ENCODE measurements around the gene PHF13.
"Not testable (repeated sequence)": the region's sequence is repeated elsewhere in the genome, so short reads cannot be mapped to it uniquely, and the experiment has no call there.

The PHF13 gene

DNA sequence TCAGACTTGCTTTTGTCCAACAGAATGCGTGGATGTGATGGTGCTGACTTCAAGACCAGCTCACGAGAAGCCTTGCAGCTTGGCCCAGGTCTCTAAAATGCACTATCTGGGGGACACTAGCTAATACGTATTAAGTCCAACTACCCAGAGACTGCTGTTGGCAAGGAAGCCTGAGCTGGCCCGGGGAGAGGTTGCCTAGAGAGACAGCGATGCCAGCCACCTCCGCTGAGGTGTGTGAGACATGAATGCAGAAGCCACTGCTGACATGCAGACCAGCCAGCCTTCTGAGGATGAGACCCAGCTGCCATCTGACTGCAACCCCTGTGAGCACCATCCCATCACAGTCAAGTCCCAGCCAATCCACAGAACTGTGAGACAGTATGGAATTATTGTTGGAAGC, 43.6 kb downstream of the PHF13 start:
- no peak for DNase-seq (ENCODE audit: low read depth, low spot score)
- H3K4me3 ChIP-seq (ENCODE audit: low read depth, low read length), result no peak overlapping the region
- TF ChIP-seq, protein P1, sequence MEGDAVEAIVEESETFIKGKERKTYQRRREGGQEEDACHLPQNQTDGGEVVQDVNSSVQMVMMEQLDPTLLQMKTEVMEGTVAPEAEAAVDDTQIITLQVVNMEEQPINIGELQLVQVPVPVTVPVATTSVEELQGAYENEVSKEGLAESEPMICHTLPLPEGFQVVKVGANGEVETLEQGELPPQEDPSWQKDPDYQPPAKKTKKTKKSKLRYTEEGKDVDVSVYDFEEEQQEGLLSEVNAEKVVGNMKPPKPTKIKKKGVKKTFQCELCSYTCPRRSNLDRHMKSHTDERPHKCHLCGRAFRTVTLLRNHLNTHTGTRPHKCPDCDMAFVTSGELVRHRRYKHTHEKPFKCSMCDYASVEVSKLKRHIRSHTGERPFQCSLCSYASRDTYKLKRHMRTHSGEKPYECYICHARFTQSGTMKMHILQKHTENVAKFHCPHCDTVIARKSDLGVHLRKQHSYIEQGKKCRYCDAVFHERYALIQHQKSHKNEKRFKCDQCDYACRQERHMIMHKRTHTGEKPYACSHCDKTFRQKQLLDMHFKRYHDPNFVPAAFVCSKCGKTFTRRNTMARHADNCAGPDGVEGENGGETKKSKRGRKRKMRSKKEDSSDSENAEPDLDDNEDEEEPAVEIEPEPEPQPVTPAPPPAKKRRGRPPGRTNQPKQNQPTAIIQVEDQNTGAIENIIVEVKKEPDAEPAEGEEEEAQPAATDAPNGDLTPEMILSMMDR (IDR thresholded peaks at IDR 0.05; ENCODE audit: insufficient read depth, low read length, missing control alignments), result no peak
- CTCF ChIA-PET, result interaction anchor here (1.5 to 5.4 kb wide), 2 partner anchors 10 to 16 kb away, joined by 4 to 49 read pairs; no protein-coding TSS in a partner anchor
- POLR2A ChIA-PET, result no interaction called here

DNA sequence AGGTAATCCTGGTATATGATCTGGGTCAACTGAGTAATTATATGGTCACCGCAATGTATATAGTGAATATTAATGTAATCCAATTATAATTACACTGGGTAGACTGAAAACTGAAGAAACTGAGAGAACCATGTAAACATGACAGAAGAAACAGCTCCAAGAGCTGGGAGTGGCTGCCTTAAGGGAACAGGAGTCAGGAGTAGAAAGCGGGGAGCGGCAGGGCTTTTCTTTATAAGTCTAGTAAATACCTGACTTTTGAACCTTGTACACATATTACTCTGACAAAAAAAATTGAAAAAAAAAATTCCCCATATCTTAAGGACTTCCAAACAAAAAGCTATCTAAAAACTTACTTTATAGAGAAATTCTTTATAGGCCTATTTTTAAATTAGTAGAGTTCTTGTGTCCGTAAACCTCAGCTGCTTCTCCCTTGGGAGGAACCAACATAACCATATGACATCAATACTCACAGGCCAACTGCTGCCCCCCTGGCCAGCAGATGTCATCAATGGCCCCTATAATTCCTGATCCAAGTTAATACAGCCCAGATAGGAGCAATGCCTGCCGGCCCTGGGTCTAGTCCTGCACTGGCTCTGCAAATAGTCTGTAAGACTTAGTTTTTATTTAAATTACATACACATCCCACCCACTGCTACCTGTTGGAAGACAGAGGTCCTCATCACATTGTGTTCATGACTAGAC, 45.0 kb downstream of the PHF13 start:
- no peak overlapping the region for H3K4me3 ChIP-seq (ENCODE audit: low read depth, low read length)
- ChIA-PET POLR2A (no interaction called here), CTCF (interaction anchor here (0.7 to 5.4 kb wide), 6 partner anchors 11 to 169 kb away, joined by 3 to 49 read pairs (median 3); partner anchors contain the start of gene TAS1R1)
- no peak for DNase-seq (ENCODE audit: low read depth, low spot score)
- TF ChIP-seq, protein P1 (IDR thresholded peaks at IDR 0.05; ENCODE audit: insufficient read depth, low read length, missing control alignments), result no peak

DNA sequence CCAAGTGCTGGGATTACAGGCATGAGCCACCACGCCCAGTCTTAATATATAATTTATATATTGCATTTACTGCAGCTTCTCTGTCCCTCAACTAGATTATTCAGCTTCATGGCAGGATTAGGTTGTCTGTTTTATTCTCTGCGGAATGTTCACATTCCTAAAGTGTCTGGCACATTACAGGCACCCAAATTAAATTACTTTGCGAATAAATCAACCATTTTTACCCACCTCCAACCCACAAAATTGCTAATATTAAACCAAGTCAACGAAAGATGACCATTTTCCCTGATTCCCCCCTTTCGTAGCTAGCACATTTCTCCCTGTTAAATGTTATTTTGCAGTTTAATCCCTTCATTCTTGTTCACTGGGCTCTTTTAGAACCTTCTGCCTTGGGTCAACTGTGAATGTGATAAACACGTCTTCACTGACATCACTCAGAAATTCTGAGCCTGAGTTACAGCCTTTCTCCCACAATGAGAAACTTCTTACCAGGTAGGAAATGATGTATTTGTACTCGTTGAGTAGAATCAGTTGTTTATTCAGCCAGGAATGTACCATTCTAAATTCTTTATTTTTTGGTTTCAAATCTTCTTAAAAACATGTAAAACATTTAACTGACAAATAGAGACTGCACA, 47.0 kb downstream of the PHF13 start:
- H3K4me3 ChIP-seq (ENCODE audit: low read depth, low read length), result no peak overlapping the region
- POLR2A ChIA-PET, result no interaction called here
- TF ChIP-seq, protein P1 (IDR thresholded peaks at IDR 0.05; ENCODE audit: insufficient read depth, low read length, missing control alignments), result no peak
- no peak for DNase-seq (ENCODE audit: low read depth, low spot score)
- CTCF ChIA-PET, result interaction anchor here (1.1 to 1.5 kb wide), 2 partner anchors 12 to 14 kb away, joined by 4 read pairs; no protein-coding TSS in a partner anchor

DNA sequence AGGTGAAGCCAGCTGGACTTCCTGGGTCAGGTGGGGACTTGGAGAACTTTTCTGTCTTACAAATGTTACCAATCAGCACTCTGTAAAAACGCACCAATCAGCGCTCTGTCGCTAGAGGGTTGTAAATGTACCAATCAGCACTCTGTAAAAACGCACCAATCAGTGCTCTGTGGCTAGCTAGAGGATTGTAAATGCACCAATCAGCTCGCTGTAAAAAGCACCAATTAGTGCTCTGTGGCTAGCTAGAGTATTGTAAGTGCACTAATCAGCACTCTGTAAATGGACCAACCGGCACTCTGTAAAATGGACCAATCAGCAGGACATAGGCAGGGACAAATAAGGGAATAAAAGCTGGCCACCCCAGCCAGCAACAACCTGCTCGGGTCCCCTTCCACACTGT, 48.9 kb downstream of the PHF13 start:
- DNase-seq (ENCODE audit: low read depth, low spot score); POLR2A ChIA-PET; H3K4me3 ChIP-seq (ENCODE audit: low read depth, low read length): not testable (repeated sequence)
- CTCF ChIA-PET, result interaction anchor here (1.1 to 1.5 kb wide), 2 partner anchors 11 to 12 kb away, joined by 4 read pairs; no protein-coding TSS in a partner anchor

DNA sequence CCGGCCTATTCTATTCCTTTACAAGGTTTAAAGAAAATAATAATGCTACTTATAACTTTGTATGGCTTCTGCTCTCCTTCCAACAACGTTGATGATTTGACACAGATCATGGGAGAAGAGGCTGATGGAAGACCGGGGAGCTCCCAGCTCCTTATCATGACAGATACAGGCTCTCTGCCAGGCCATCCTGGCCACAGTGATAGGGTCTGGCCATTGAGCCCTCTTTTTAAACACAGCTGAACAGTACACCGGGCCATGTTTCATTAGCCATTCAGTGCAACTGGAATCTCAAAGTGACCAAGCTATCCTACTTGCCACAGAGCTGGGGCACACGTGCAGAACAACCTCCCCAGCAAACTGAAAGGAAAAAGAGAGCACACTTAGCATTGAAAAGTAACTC, 53.2 kb downstream of the PHF13 start:
- no peak for DNase-seq (ENCODE audit: low read depth, low spot score)
- no peak overlapping the region for H3K4me3 ChIP-seq (ENCODE audit: low read depth, low read length)
- POLR2A ChIA-PET, result interaction anchor here (0.6 kb wide), 1 partner anchor 86 kb away, joined by 5 read pairs; no protein-coding TSS in a partner anchor
- TF ChIP-seq, protein P1 (IDR thresholded peaks at IDR 0.05; ENCODE audit: insufficient read depth, low read length, missing control alignments), result no peak
- CTCF ChIA-PET, result interaction anchor here (1.6 to 1.9 kb wide), 2 partner anchors 20 to 52 kb away, joined by 5 read pairs; no protein-coding TSS in a partner anchor

DNA sequence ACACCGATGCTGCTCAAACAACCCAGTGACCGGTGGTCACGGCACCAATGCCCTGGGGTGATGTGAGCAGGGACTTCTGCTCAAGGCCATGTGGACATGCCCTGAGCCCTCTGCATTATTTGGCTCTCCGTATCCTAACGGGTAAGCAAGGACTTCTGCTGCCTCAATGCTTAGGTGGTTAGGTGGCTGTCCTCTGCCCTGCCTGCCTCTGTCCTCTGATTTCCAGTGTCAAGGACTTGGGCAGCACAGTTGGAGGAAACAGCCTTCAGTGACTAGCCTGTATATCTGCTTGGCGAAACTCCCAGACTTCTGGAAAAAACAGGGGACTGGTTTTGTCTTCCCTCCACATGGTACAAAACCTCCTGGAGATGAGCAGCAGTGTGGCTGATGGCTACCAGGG, 53.6 kb downstream of the PHF13 start:
- POLR2A ChIA-PET, result no interaction called here
- H3K4me3 ChIP-seq (ENCODE audit: low read depth, low read length), result no peak overlapping the region
- TF ChIP-seq, protein P1 (IDR thresholded peaks at IDR 0.05; ENCODE audit: insufficient read depth, low read length, missing control alignments), result no peak
- no peak for DNase-seq (ENCODE audit: low read depth, low spot score)
- CTCF ChIA-PET, result interaction anchor here (1.9 kb wide), 1 partner anchor 52 kb away, joined by 5 read pairs; no protein-coding TSS in a partner anchor
